HepG2 (cell line): Measurements from ENCODE around the gene SBSN. TPM values are rescaled to one million over a fixed set of nuclear protein-coding genes. Genes with fewer than 3 reads are reported as not detected.

Experiments
- BORCS8-MEF2B ChIP-seq: sonication (generic); formaldehyde crosslinking; IDR thresholded peaks from 2 replicates; pipeline ENCODE4 v1.8.0; 2022; ENCODE audit warnings: mild to moderate bottlenecking, missing genetic modification reagents
- GLI4 ChIP-seq: sonication (generic); formaldehyde crosslinking; IDR thresholded peaks from 2 replicates; pipeline ENCODE4 v1.5.1; 2020; ENCODE audit warnings: missing genetic modification reagents, mild to moderate bottlenecking, moderate library complexity, borderline replicate concordance
- HOXA9 ChIP-seq: sonication (generic); formaldehyde crosslinking; IDR thresholded peaks from 2 replicates; pipeline ENCODE4 v1.8.1; 2022; ENCODE audit warnings: missing genetic modification reagents, mild to moderate bottlenecking, moderate library complexity, borderline replicate concordance
- JUND ChIP-seq: sonication (generic); formaldehyde crosslinking; IDR thresholded peaks from 2 replicates; pipeline ENCODE4 v1.8.0; 2022; ENCODE audit warnings: mild to moderate bottlenecking, missing genetic modification reagents
- KDM5B ChIP-seq: sonication (generic); formaldehyde crosslinking; IDR thresholded peaks from 2 replicates; pipeline ENCODE4 v1.4.0; 2020; ENCODE audit warnings: missing genetic modification reagents, mild to moderate bottlenecking, borderline replicate concordance
- MED1 ChIP-seq: sonication (generic); formaldehyde crosslinking; IDR thresholded peaks from 2 replicates; pipeline ENCODE4 v1.4.0; 2020; ENCODE audit warnings: missing genetic modification reagents
- NFKB2 ChIP-seq: sonication (generic); formaldehyde crosslinking; IDR thresholded peaks from 2 replicates; pipeline ENCODE4 v1.4.0; 2020; ENCODE audit warnings: missing genetic modification reagents, borderline replicate concordance
- NRL ChIP-seq: sonication (generic); formaldehyde crosslinking; IDR thresholded peaks from 2 replicates; pipeline ENCODE4 v1.5.0; 2020; ENCODE audit warnings: missing genetic modification reagents, mild to moderate bottlenecking, moderate library complexity, borderline replicate concordance
- POLR2AphosphoS2 ChIP-seq: IDR thresholded peaks from 2 replicates; pipeline ENCODE4 v1.6.1; 2011; ENCODE audit warnings: low read depth, low read length, improper control_type of control experiment
- REPIN1 ChIP-seq: sonication (generic); formaldehyde crosslinking; IDR thresholded peaks from 2 replicates; pipeline ENCODE4 v1.8.0; 2022; ENCODE audit warnings: missing genetic modification reagents, low read depth, mild to moderate bottlenecking, borderline replicate concordance
- SCMH1 ChIP-seq: sonication (generic); formaldehyde crosslinking; IDR thresholded peaks from 2 replicates; pipeline ENCODE4 v1.9.0; 2021; ENCODE audit warnings: missing genetic modification reagents, mild to moderate bottlenecking, borderline replicate concordance
- ZC3H13 ChIP-seq: sonication (generic); formaldehyde crosslinking; IDR thresholded peaks from 2 replicates; pipeline ENCODE4 v1.8.1; 2023; ENCODE audit warnings: mild to moderate bottlenecking, missing genetic modification reagents, moderate library complexity
- ZNF562 ChIP-seq: sonication (generic); formaldehyde crosslinking; IDR thresholded peaks from 2 replicates; pipeline ENCODE4 v1.8.0; 2022; ENCODE audit warnings: missing genetic modification reagents, borderline replicate concordance
- polyA plus RNA-seq, 8 experiments: library from polyadenylated mRNA; depleted of rRNA in 3 of 8; stranded (reverse) in 7 of 8; unstranded in 1 of 8; fragments of >200 nt; fragmentation: Illumina TruSeq in 4 of 8; extraction: Trizol in 4 of 8; gene quantifications; 2 replicates each; pipeline versions ENCODE4 v1.2.1 to v1.2.3, GENCODE V29; 2011 to 2016; ENCODE audit warnings: low read depth in 4 of 8, missing spikeins in 1 of 8, mixed read lengths in 1 of 8; ENCODE audit not compliant: insufficient read depth in 1 of 8
- total RNA-seq, 5 experiments: library from RNA; depleted of rRNA; stranded (reverse); fragments of >200 nt; fragmentation: Illumina TruSeq; extraction: Trizol; gene quantifications; 2 replicates each; pipeline ENCODE4 v1.2.3, GENCODE V29; 2016; ENCODE audit warnings: low read depth in 1 of 5
- TF ChIP-seq, protein P1 (sequence below): IDR thresholded peaks from 2 replicates; pipeline ENCODE4 v1.6.1; 2016
- TF ChIP-seq, protein P2 (sequence below), 2 experiments: fragments of 450-650 bp in 1 of 2; sonication (generic) in 1 of 2; formaldehyde crosslinking; IDR thresholded peaks; 2 replicates each; pipeline versions ENCODE4 v1.5.0 to v1.8.0; 2020 to 2022; ENCODE audit warnings: mild to moderate bottlenecking in 1 of 2, missing genetic modification reagents in 1 of 2
- TF ChIP-seq, protein P3 (sequence below): sonication (generic); formaldehyde crosslinking; IDR thresholded peaks from 2 replicates; pipeline ENCODE4 v1.4.0; 2020; ENCODE audit warnings: missing genetic modification reagents, borderline replicate concordance
- TF ChIP-seq, protein P4 (sequence below): sonication (generic); formaldehyde crosslinking; IDR thresholded peaks from 2 replicates; pipeline ENCODE4 v1.8.0; 2022; ENCODE audit warnings: missing genetic modification reagents, mild to moderate bottlenecking, inconsistent platforms, borderline replicate concordance
- TF ChIP-seq, protein P5 (sequence below): sonication (generic); formaldehyde crosslinking; IDR thresholded peaks from 2 replicates; pipeline ENCODE4 v1.4.0; 2020; ENCODE audit warnings: missing genetic modification reagents, borderline replicate concordance

SBSN gene
- total and polyA plus RNA-seq, 2 of the 13 experiments (the other 11 are each of a cell fraction or from before 2014, with no cell fraction given), result not detected

DNA sequence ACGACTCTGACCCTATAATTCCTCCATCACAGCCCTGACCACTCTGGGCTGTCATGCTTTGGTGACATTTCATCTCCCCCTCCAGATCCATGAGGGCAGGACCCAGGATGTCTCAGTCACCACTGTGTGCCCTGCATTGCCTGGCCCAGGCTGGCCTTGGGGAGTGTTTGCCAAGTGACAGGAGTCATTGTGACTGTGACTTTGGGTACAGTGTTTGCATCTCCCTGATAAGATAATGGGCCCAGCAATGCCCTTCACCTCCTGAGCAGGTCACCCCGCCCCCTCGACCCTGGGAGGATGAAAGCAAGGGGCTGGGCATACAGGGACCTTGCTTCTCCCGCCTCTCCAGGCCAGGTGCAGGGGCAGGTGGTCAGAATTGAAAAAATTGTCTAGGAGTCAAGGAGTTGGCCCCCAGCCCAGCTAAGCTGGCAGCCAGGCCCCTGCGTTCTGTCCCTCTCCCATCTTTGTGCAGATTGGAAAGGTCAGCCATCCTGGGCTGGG is 41.2 kb upstream of the SBSN start (continued):
- TF ChIP-seq POLR2AphosphoS2, result no peak
- 0 out of 2 replicates have a peak, but pooled peaks have one; percentile 39 for TF ChIP-seq JUND
- TF ChIP-seq REPIN1 (CRISPR knock-in tag), result peak; percentile 89; the same call in 1 of the 2 replicates
- peak; percentile 62; the same call in 1 of the 2 replicates for TF ChIP-seq NFKB2 (CRISPR knock-in tag)
- TF ChIP-seq, protein P1, sequence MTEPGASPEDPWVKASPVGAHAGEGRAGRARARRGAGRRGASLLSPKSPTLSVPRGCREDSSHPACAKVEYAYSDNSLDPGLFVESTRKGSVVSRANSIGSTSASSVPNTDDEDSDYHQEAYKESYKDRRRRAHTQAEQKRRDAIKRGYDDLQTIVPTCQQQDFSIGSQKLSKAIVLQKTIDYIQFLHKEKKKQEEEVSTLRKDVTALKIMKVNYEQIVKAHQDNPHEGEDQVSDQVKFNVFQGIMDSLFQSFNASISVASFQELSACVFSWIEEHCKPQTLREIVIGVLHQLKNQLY, result peak; percentile 58; the same call in 1 of the 2 replicates
- TF ChIP-seq, protein P2, sequence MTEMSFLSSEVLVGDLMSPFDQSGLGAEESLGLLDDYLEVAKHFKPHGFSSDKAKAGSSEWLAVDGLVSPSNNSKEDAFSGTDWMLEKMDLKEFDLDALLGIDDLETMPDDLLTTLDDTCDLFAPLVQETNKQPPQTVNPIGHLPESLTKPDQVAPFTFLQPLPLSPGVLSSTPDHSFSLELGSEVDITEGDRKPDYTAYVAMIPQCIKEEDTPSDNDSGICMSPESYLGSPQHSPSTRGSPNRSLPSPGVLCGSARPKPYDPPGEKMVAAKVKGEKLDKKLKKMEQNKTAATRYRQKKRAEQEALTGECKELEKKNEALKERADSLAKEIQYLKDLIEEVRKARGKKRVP (CRISPR knock-in tag; IDR thresholded peaks at IDR 0.05), result no peak
- peak; percentile 62; the same call in 1 of the 2 replicates for TF ChIP-seq NRL (CRISPR knock-in tag)
- TF ChIP-seq, protein P3, sequence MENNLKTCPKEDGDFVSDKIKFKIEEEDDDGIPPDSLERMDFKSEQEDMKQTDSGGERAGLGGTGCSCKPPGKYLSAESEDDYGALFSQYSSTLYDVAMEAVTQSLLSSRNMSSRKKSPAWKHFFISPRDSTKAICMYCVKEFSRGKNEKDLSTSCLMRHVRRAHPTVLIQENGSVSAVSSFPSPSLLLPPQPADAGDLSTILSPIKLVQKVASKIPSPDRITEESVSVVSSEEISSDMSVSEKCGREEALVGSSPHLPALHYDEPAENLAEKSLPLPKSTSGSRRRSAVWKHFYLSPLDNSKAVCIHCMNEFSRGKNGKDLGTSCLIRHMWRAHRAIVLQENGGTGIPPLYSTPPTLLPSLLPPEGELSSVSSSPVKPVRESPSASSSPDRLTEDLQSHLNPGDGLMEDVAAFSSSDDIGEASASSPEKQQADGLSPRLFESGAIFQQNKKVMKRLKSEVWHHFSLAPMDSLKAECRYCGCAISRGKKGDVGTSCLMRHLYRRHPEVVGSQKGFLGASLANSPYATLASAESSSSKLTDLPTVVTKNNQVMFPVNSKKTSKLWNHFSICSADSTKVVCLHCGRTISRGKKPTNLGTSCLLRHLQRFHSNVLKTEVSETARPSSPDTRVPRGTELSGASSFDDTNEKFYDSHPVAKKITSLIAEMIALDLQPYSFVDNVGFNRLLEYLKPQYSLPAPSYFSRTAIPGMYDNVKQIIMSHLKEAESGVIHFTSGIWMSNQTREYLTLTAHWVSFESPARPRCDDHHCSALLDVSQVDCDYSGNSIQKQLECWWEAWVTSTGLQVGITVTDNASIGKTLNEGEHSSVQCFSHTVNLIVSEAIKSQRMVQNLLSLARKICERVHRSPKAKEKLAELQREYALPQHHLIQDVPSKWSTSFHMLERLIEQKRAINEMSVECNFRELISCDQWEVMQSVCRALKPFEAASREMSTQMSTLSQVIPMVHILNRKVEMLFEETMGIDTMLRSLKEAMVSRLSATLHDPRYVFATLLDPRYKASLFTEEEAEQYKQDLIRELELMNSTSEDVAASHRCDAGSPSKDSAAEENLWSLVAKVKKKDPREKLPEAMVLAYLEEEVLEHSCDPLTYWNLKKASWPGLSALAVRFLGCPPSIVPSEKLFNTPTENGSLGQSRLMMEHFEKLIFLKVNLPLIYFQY (CRISPR knock-in tag), result no peak
- peak; percentile 53; the same call in 1 of the 2 replicates for TF ChIP-seq MED1 (CRISPR knock-in tag)
- TF ChIP-seq HOXA9 (CRISPR knock-in tag), result no peak
- no peak for TF ChIP-seq SCMH1 (CRISPR knock-in tag)
- TF ChIP-seq GLI4 (CRISPR knock-in tag), result no peak
- TF ChIP-seq, protein P4, sequence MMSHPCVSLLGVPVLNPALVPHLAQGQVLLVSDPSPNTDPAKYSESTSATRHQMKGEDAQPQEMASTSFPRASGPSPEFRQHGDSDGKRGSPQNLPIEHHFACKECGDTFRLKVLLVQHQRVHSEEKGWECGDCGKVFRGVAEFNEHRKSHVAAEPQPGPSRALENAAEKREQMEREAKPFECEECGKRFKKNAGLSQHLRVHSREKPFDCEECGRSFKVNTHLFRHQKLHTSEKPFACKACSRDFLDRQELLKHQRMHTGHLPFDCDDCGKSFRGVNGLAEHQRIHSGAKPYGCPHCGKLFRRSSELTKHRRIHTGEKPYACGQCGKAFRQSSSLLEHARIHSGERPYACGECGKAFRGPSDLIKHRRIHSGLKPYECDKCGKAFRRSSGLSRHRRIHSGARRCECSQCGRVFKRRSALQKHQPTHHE (CRISPR knock-in tag), result no peak
- no peak; the same call in 1 of the 2 replicates for TF ChIP-seq KDM5B (CRISPR knock-in tag)
- no peak for TF ChIP-seq ZNF562 (CRISPR knock-in tag)
- TF ChIP-seq BORCS8-MEF2B (CRISPR knock-in tag), result peak; percentile 56; the same call in 1 of the 2 replicates
- no peak for TF ChIP-seq ZC3H13
- TF ChIP-seq, protein P5, sequence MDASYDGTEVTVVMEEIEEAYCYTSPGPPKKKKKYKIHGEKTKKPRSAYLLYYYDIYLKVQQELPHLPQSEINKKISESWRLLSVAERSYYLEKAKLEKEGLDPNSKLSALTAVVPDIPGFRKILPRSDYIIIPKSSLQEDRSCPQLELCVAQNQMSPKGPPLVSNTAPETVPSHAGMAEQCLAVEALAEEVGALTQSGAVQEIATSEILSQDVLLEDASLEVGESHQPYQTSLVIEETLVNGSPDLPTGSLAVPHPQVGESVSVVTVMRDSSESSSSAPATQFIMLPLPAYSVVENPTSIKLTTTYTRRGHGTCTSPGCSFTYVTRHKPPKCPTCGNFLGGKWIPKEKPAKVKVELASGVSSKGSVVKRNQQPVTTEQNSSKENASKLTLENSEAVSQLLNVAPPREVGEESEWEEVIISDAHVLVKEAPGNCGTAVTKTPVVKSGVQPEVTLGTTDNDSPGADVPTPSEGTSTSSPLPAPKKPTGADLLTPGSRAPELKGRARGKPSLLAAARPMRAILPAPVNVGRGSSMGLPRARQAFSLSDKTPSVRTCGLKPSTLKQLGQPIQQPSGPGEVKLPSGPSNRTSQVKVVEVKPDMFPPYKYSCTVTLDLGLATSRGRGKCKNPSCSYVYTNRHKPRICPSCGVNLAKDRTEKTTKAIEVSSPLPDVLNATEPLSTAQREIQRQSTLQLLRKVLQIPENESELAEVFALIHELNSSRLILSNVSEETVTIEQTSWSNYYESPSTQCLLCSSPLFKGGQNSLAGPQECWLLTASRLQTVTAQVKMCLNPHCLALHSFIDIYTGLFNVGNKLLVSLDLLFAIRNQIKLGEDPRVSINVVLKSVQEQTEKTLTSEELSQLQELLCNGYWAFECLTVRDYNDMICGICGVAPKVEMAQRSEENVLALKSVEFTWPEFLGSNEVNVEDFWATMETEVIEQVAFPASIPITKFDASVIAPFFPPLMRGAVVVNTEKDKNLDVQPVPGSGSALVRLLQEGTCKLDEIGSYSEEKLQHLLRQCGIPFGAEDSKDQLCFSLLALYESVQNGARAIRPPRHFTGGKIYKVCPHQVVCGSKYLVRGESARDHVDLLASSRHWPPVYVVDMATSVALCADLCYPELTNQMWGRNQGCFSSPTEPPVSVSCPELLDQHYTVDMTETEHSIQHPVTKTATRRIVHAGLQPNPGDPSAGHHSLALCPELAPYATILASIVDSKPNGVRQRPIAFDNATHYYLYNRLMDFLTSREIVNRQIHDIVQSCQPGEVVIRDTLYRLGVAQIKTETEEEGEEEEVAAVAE (CRISPR knock-in tag), result no peak
